ENCODE data around the gene NIT1. TPM values are rescaled to one million over a fixed set of nuclear protein-coding genes. Genes with fewer than 3 reads are reported as not detected.

Gene NIT1
- total and polyA plus RNA-seq, 10 donors = 27.7 to 48.2 (median 39.1) TPM

DNA sequence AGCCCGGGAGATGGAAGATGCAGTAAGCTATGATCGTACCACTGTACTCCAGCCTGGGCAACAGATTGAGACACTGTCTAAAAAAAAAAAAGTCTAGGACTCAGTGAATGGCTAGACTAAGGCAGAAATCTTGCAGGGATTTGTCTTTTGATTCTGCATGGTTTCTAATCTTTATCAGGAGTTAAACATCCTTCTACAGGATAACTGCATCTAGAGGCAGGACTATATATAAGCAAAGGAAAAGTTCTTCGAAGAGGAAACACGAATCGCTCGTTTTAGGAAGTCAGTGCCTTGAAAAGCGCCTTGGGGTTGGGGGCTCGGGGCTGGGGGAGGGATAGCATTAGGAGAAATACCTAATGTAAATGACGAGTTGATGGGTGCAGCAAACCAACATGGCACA, 35.3 kb downstream of the NIT1 start:
- H3K4me3 ChIP-seq = peak overlapping the region; percentile 53 to 80 (median 66)
- TF ChIP-seq POLR2AphosphoS5 (IDR thresholded peaks at IDR 0.05) = no peak
- no peak for TF ChIP-seq POLR2A (IDR thresholded peaks at IDR 0.05)
- TF ChIP-seq CTCF (IDR thresholded peaks at IDR 0.05 in 8 of 11, conservative IDR thresholded peaks at IDR 0.05 in 3 of 11) = no peak
- H3K27me3 ChIP-seq (replicated peaks in 1 of 7) = no peaks in the 10 kb centered on the region
- DNase-seq = no peak
- intact Hi-C loops (cut with DNase I; ENCODE audit: low total_unique reads) = no loop called here
- H3K36me3 ChIP-seq = peaks cover 0 to 17% (median 6%) of the 10 kb centered on the region in 6 donors
- 21 to 23% (median 23%) methylated on average over 9 of the region's 9 CpGs for WGBS, 5 donors
- H3K9me3 ChIP-seq = no peaks in the 10 kb centered on the region
- peaks cover 12 to 31% (median 23%) of the 10 kb centered on the region in 6 donors for H3K4me1 ChIP-seq
- H3K27ac ChIP-seq = peak overlapping the region; percentile 92 to 98 (median 96)

GRCh38 chr1:161153682-161154337, 35.9 kb downstream of the NIT1 start, which contains the start of gene UFC1:
UFC1 (plus strand) TSS chr1:161153978; CDS start chr1:161153998, 20 bp downstream.
- peak within 1 kb of the TSS; percentile 92 to 98 (median 96) for H3K27ac ChIP-seq
- intact Hi-C loops (cut with DNase I; ENCODE audit: low total_unique reads) = no loop called here
- peak; percentile 93 for DNase-seq
- peaks cover 12 to 37% (median 27%) of the 10 kb centered on the region in 6 donors for H3K4me1 ChIP-seq
- WGBS, 5 donors = 0 to 1% (median 1%) methylated on average over 33 of the region's 33 CpGs
- H3K27me3 ChIP-seq (replicated peaks in 1 of 7) = no peaks in the 10 kb centered on the region
- peak within 1 kb of the TSS; percentile 53 to 80 (median 66) for H3K4me3 ChIP-seq
- peaks cover 0 to 23% (median 7%) of the 10 kb centered on the region in 6 donors for H3K36me3 ChIP-seq
- TF ChIP-seq POLR2A (IDR thresholded peaks at IDR 0.05) (peak in 1 of 3 donors; percentile 17), POLR2AphosphoS5 (IDR thresholded peaks at IDR 0.05) (peak; percentile 45 to 81 (median 79)), CTCF (IDR thresholded peaks at IDR 0.05 in 8 of 11, conservative IDR thresholded peaks at IDR 0.05 in 3 of 11) (peak in 1 of 11 experiments; percentile 10)
- H3K9me3 ChIP-seq = no peaks in the 10 kb centered on the region

DNA sequence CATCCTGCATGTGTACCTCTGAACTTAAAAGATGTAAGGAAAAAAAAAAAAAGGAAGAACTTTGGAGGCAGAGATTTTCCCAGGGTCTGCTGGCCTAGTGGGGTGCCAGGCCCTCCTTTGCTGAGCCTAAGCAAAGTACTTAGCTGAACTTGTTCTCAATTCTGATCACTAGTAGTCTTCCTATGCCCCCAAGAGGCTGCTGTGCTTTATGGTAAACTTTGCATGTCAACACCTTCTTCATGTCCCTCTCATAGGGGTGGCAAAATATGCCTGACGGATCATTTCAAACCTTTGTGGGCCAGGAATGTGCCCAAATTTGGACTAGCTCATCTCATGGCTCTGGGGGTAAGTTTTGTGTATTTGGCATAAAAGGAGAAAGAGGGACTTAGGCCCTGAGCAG, 40.0 kb downstream of the NIT1 start:
- Histone ChIP-seq H3K27ac (no peak overlapping the region), H3K9me3 (no peaks in the 10 kb centered on the region), H3K27me3 (replicated peaks in 1 of 7) (no peaks in the 10 kb centered on the region), H3K4me1 (peaks cover 31 to 72% (median 57%) of the 10 kb centered on the region in 6 donors), H3K4me3 (no peak overlapping the region), H3K36me3 (peaks cover 0 to 46% (median 17%) of the 10 kb centered on the region in 6 donors)
- DNase-seq = no peak
- intact Hi-C loops (cut with DNase I; ENCODE audit: low total_unique reads) = no loop called here
- TF ChIP-seq POLR2A (IDR thresholded peaks at IDR 0.05) (no peak), CTCF (IDR thresholded peaks at IDR 0.05 in 8 of 11, conservative IDR thresholded peaks at IDR 0.05 in 3 of 11) (no peak)
- WGBS, 5 donors = 83 to 96% (median 94%) methylated on average over 1 of the region's 1 CpG

DNA sequence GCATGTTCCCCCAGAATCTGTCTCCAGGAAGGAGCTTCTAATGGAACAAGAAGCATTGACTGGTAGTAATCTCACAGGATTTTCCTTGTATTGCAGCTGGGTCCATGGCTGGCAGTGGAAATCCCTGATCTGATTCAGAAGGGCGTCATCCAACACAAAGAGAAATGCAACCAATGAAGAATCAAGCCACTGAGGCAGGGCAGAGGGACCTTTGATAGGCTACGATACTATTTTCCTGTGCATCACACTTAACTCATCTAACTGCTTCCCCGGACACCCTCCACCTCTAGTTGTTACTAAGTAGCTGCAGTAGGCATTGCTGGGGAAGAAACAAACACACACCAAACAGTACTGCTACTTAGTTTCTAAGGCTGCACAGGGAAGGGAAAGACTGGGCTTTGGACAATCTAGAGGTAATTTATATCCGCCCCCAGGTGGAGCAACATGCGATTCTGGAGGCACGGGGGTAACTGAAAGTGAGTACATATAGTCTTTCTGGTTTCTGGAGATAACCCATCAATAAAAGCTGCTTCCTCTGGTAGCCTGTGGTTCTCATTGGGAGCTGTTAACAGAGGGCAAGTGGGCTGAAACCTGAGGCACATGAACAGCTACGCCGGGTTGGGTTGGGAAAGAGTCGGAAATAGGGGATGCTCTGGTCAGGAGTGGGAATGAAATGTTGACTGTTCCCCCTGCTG, 40.6 kb downstream of the NIT1 start:
- no peak for TF ChIP-seq POLR2AphosphoS5 (IDR thresholded peaks at IDR 0.05)
- TF ChIP-seq POLR2A (IDR thresholded peaks at IDR 0.05) = no peak
- TF ChIP-seq CTCF (IDR thresholded peaks at IDR 0.05 in 8 of 11, conservative IDR thresholded peaks at IDR 0.05 in 3 of 11) = no peak
- no peaks in the 10 kb centered on the region for H3K9me3 ChIP-seq
- no peak for DNase-seq
- WGBS, 5 donors = 64 to 72% (median 72%) methylated on average over 9 of the region's 9 CpGs
- H3K27ac ChIP-seq = peak overlapping the region; percentile 69 to 92 (median 88)
- peak overlapping the region in 5 of 8 donors; percentile 64 to 99 (median 93) for H3K4me3 ChIP-seq
- no peaks in the 10 kb centered on the region for H3K27me3 ChIP-seq (replicated peaks in 1 of 7)
- H3K36me3 ChIP-seq = peaks cover 0 to 52% (median 21%) of the 10 kb centered on the region in 6 donors
- H3K4me1 ChIP-seq = peaks cover 28 to 70% (median 53%) of the 10 kb centered on the region in 6 donors
- intact Hi-C loops (cut with DNase I; ENCODE audit: low total_unique reads) = no loop called here

Measured in spleen (tissue), 11 donors.